Kidney epithelial cell (primary cell): Measurements from ENCODE around the gene FARP1. TPM values are rescaled to one million over a fixed set of nuclear protein-coding genes. Genes with fewer than 3 reads are reported as not detected.

ENCODE experiments used
- DNase-seq: peaks from one replicate; pipeline ENCODE4 v3.0.0-alpha.2; 2010; ENCODE audit warnings: low read depth
- H3K27me3 ChIP-seq: 2 replicates; pipeline ENCODE4 v1.6.0; 2011; ENCODE audit warnings: low read length; ENCODE audit not compliant: control insufficient read depth, insufficient read depth
- H3K36me3 ChIP-seq: 2 replicates; pipeline ENCODE4 v1.5.1; 2011; ENCODE audit warnings: low read length; ENCODE audit not compliant: control insufficient read depth, insufficient read depth
- H3K4me3 ChIP-seq: 2 replicates; pipeline ENCODE4 v1.5.1; 2011; ENCODE audit warnings: low read depth, mild to moderate bottlenecking, control low read depth, low read length
- total RNA-seq: library from RNA; depleted of rRNA; stranded (reverse); fragments of >200 nt; gene quantifications from 2 replicates; pipeline ENCODE4 v1.2.3, GENCODE V29; 2015
- TF ChIP-seq, protein P1 (sequence below): IDR thresholded peaks from 2 replicates; pipeline ENCODE4 v1.5.1; 2011; ENCODE audit warnings: mild to moderate bottlenecking, moderate library complexity, low read length, control low read depth, inconsistent platforms; ENCODE audit not compliant: insufficient read depth, poor library complexity, severe bottlenecking

Gene FARP1
- total RNA-seq, 1 donor from 2014 or later = 135 TPM

DNA sequence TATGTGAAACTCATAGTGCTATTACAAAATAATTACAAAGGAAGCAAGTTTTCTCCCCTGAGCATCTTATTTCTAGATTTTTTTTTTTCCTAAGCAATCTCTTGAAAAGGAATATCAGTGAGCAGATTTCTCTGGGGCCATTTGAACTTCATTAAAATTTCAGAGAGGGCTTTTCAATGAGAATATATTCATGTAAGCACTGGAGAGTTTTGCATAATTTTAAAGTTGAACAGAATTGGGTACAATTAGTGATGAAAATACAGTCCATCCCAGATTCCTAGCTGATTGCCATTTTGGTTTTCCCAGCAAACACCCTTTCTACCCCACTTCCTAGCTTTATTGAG is 101.0 kb downstream of the FARP1 start:
- no peak overlapping the region for H3K4me3 ChIP-seq
- no peaks in the 10 kb centered on the region for H3K36me3 ChIP-seq
- no peak for DNase-seq
- TF ChIP-seq, protein P1, sequence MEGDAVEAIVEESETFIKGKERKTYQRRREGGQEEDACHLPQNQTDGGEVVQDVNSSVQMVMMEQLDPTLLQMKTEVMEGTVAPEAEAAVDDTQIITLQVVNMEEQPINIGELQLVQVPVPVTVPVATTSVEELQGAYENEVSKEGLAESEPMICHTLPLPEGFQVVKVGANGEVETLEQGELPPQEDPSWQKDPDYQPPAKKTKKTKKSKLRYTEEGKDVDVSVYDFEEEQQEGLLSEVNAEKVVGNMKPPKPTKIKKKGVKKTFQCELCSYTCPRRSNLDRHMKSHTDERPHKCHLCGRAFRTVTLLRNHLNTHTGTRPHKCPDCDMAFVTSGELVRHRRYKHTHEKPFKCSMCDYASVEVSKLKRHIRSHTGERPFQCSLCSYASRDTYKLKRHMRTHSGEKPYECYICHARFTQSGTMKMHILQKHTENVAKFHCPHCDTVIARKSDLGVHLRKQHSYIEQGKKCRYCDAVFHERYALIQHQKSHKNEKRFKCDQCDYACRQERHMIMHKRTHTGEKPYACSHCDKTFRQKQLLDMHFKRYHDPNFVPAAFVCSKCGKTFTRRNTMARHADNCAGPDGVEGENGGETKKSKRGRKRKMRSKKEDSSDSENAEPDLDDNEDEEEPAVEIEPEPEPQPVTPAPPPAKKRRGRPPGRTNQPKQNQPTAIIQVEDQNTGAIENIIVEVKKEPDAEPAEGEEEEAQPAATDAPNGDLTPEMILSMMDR = no peak
- no peaks in the 10 kb centered on the region for H3K27me3 ChIP-seq

DNA sequence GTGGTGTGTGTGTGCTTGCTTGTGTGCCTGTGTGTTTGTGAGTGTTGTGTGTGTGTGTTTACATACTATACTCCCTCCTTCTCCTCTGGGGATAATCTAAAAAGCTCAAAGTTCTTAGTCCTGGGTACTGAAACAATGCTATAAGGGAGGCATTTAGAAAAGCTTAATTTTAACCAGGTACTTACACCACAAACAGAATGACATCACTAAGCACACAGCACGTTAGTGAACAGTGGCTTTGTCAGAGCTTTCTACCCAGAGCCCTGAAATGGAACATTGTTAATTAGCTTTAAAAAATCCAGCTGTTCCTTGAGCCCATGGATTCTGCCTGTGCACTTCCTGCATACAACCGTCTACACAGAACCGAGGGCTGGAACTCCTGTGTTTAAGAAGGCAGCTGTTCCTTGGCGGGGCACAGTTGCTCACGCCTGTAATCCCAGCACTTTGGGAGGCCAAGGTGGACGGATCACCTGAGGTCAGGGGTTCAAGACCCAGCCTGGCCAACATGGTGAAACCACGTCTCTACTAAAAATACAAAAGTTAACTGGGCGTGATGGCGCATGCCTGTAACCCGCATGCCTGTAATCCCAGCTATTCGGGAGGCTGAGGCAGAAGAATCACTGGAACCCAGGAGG is 103.8 kb downstream of the FARP1 start:
- no peak for DNase-seq
- Histone ChIP-seq H3K36me3 (no peaks in the 10 kb centered on the region), H3K4me3 (no peak overlapping the region), H3K27me3 (no peaks in the 10 kb centered on the region)
- TF ChIP-seq, protein P1 = no peak

DNA sequence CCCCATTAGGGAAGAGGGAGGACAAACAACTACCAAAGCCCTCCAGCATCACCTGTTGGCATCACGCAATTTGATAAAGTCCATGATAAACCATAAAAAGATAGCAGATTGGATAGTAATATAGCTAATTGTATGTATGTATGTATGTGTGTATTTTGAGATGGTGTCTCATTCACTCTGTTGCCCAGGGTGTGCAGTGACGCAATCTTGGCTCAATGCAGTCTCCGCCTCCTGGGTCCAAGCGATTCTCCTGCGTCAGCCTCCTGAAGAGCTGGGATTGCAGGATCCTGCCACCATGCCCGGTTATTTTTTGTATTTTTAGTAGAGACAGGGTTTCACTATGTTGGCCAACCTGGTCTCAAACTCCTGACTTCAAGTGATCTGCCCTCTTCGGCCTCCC is 108.8 kb downstream of the FARP1 start:
- no peak for DNase-seq
- TF ChIP-seq, protein P1 = no peak
- Histone ChIP-seq H3K36me3 (no peaks in the 10 kb centered on the region), H3K4me3 (no peak overlapping the region), H3K27me3 (no peaks in the 10 kb centered on the region)

DNA sequence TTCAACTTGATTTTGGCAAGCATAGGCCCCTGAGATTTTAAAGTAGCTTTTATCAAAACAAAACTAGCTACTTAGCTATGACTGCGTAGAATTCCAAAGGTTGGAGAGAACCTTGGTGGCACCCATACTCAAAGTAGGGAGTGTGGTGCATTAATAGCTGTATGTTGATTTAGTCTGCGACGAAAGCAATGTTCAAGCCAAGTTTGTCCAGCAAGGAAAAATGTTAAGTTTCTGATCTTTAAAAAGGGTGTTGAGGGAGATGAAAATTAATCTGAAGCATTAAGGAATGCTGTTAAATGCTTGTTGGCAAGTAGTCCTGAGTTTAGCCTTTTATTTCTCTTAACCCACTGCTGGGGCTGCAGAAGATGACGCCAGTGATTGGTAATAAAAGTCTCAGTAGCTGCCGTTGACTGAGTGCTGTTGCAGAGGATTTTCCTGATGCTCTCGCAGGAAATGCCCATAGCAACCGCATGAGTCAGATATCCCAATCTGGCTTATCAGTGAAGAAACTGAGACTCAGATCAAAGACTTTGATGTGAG is 110.1 kb downstream of the FARP1 start:
- Histone ChIP-seq H3K36me3 (no peaks in the 10 kb centered on the region), H3K4me3 (no peak overlapping the region), H3K27me3 (no peaks in the 10 kb centered on the region)
- TF ChIP-seq, protein P1 = no peak
- DNase-seq = no peak

DNA sequence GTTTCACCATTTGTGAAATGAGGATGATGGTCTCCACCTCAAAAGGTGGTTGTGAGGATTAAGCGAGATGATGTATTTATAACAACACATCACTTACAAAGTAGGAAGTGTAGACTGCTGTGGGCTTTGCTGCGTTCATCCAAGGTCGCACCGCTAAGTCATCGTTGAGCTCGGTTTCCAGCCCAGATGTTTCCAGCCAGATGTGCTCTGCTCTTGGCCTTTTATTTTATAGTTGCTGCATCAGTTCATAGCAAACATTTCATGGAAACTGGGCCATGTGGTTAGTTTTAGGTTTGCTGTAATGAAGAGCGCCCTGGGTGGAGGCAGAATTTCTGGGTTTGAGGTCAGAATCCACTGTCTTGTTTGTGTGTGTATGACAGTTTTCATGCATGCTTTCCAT is 110.6 kb downstream of the FARP1 start:
- H3K4me3 ChIP-seq = no peak overlapping the region
- H3K36me3 ChIP-seq = no peaks in the 10 kb centered on the region
- no peaks in the 10 kb centered on the region for H3K27me3 ChIP-seq
- TF ChIP-seq, protein P1 = no peak
- no peak for DNase-seq

DNA sequence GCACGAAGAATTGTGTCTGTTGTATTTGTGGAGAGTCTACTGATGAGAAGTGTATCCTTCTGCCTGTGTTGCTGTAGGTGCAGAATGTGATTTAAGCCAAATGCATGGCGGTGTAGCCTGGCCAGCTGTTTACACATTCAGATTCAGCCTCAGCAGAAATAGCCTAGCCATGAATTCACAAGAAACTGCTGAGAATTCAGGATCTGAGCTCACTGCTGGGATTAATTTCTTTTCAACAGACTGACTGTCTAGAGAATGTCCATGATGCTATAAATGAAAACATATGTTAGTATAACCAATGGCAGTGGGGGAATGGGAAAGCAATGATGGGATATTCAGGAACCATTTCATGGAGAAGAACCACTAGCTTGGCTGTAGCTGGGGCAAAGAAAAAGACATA is 111.6 kb downstream of the FARP1 start:
- Histone ChIP-seq H3K4me3 (no peak overlapping the region), H3K27me3 (no peaks in the 10 kb centered on the region), H3K36me3 (no peaks in the 10 kb centered on the region)
- no peak for DNase-seq
- TF ChIP-seq, protein P1 = no peak
